OCI-LY7 (cell line): ENCODE data around the gene RNF25. TPM values are rescaled to one million over a fixed set of nuclear protein-coding genes. Genes with fewer than 3 reads are reported as not detected.

ENCODE experiments used
- BruUV-seq: library from RNA; stranded (reverse); fragments of 400-500 nt; replicated peaks from 2 replicates; lab custom pipeline; 2021; lab: Mats Ljungman, UMichigan
- CTCF ChIA-PET: fragments of 300-600 bp; sonication (Branson Sonifier 250); formaldehyde crosslinking; loops from one replicate; lab custom pipeline; 2022; ENCODE audit warnings: antibody characterized with exemption; ENCODE audit not compliant: unreplicated experiment; lab: Charles Lee
- POLR2A ChIA-PET: fragments of 300-600 bp; sonication (Branson Sonifier 250); formaldehyde crosslinking; loops from one replicate; lab custom pipeline; 2022; ENCODE audit warnings: antibody characterized with exemption; lab: Charles Lee
- DNase-seq: peaks from one replicate; pipeline ENCODE4 v3.0.0-alpha.2; 2015; ENCODE audit warnings: low spot score
- H2AFZ ChIP-seq: fragments of 200-600 bp; sonication (generic), shearing (Covaris generic); 2 replicates; pipeline ENCODE4 v1.6.1; 2014; ENCODE audit warnings: mild to moderate bottlenecking, antibody characterized with exemption, low read length, moderate library complexity
- H3K27ac ChIP-seq: fragments of 200-600 bp; sonication (generic); 2 replicates; pipeline ENCODE4 v1.5.1; 2014; ENCODE audit warnings: mixed run types, low read depth, mild to moderate bottlenecking, moderate library complexity, low read length, inconsistent platforms; ENCODE audit not compliant: poor library complexity, severe bottlenecking
- H3K36me3 ChIP-seq: fragments of 200-600 bp; sonication (generic); 2 replicates; pipeline ENCODE4 v1.6.1; 2014; ENCODE audit warnings: mild to moderate bottlenecking, antibody characterized with exemption, low read length, moderate library complexity, mixed read lengths; ENCODE audit not compliant: insufficient read depth
- H3K4me1 ChIP-seq: fragments of 200-600 bp; sonication (generic); 2 replicates; pipeline ENCODE4 v1.5.1; 2014; ENCODE audit warnings: mild to moderate bottlenecking, low read length; ENCODE audit not compliant: insufficient read depth, poor library complexity, severe bottlenecking
- H3K4me2 ChIP-seq: fragments of 200-600 bp; sonication (generic); 2 replicates; pipeline ENCODE4 v1.6.1; 2014; ENCODE audit warnings: mild to moderate bottlenecking, low read length
- H3K4me3 ChIP-seq: fragments of 200-600 bp; sonication (generic); 2 replicates; pipeline ENCODE4 v1.5.1; 2014; ENCODE audit warnings: mild to moderate bottlenecking, low read depth, low read length; ENCODE audit not compliant: poor library complexity, severe bottlenecking
- H3K79me2 ChIP-seq: fragments of 200-600 bp; sonication (generic); 2 replicates; pipeline ENCODE4 v1.6.1; 2016; ENCODE audit warnings: low read depth, mild to moderate bottlenecking, low read length, moderate library complexity, mixed read lengths; ENCODE audit not compliant: insufficient read depth
- H3K9me2 ChIP-seq: fragments of 200-600 bp; sonication (generic); 2 replicates; pipeline ENCODE4 v1.6.1; 2016; ENCODE audit warnings: mild to moderate bottlenecking, low read length, mixed read lengths; ENCODE audit not compliant: insufficient read depth
- H3K9me3 ChIP-seq: fragments of 200-600 bp; sonication (generic); 2 replicates; pipeline ENCODE4 v1.6.1; 2014; ENCODE audit warnings: mild to moderate bottlenecking, mixed run types, low read length, mixed read lengths
- H4K20me1 ChIP-seq: fragments of 200-600 bp; sonication (generic); 2 replicates; pipeline ENCODE4 v1.6.1; 2014; ENCODE audit warnings: mild to moderate bottlenecking, antibody characterized with exemption, low read length, moderate library complexity, mixed read lengths; ENCODE audit not compliant: insufficient read depth
- CTCF ChIP-seq: fragments of 200-600 bp; sonication (generic); conservative IDR thresholded peaks from 2 replicates; pipeline ENCODE4 v1.5.1; 2014; ENCODE audit warnings: mild to moderate bottlenecking, antibody characterized with exemption, low read length, moderate library complexity, mixed read lengths
- EZH2phosphoT487 ChIP-seq: fragments of 200-600 bp; sonication (generic); IDR thresholded peaks from 2 replicates; pipeline ENCODE4 v1.6.1; 2018; ENCODE audit warnings: low read depth, borderline replicate concordance, mild to moderate bottlenecking, mixed run types, antibody characterized with exemption, low read length, moderate library complexity, mixed read lengths
- intact Hi-C: fragments of 100-400 bp; cut with micrococcal nuclease; formaldehyde crosslinking; loops from one replicate; pipeline ENCODE4 v1.10.0; 2022; ENCODE audit not compliant: unreplicated experiment
- total RNA-seq, 2 experiments: library from RNA; depleted of rRNA in 1 of 2; stranded (reverse); fragments of >200 nt in 1 of 2; shearing (Covaris generic) in 1 of 2; gene quantifications; 2 replicates each; pipeline ENCODE4 v1.2.3, GENCODE V29; 2014 to 2022

RNF25 gene
- total RNA-seq, 2 experiments from 2014 or later: 24.0 to 25.8 TPM

GRCh38 chr2:218655751-218656150 is 16.1 kb downstream of the RNF25 start:
- TF ChIP-seq CTCF (no peak), EZH2phosphoT487 (no peak)
- intact Hi-C loops: loop anchor here (5.0 kb wide), 2 partner anchors 57 to 88 kb away; partner anchors contain the start of genes CNOT9, TTLL4 and USP37
- ChIA-PET POLR2A (no interaction called here), CTCF (interaction anchor here (1.1 kb wide), 1 partner anchor 16 kb away, joined by 3 read pairs; no protein-coding TSS in a partner anchor)
- no peaks in the 10 kb centered on the region for H3K9me2 ChIP-seq
- H3K4me2 ChIP-seq: no peak overlapping the region
- no peak for DNase-seq
- no peak overlapping the region for H3K27ac ChIP-seq
- no peak overlapping the region for H3K4me3 ChIP-seq
- H4K20me1 ChIP-seq: peaks cover 5% of the 10 kb centered on the region; the same call in 1 of the 2 replicates
- H3K79me2 ChIP-seq: peaks cover 53% of the 10 kb centered on the region
- no peaks in the 10 kb centered on the region for H3K9me3 ChIP-seq
- H2AFZ ChIP-seq: no peak overlapping the region
- no TSS peak for BruUV-seq
- H3K4me1 ChIP-seq: peaks cover 16% of the 10 kb centered on the region
- peaks cover 77% of the 10 kb centered on the region for H3K36me3 ChIP-seq

GRCh38 chr2:218648787-218649100 is 23.1 kb downstream of the RNF25 start:
- Histone ChIP-seq H3K4me3 (no peak overlapping the region), H3K4me2 (no peak overlapping the region), H3K9me2 (no peaks in the 10 kb centered on the region), H3K9me3 (no peaks in the 10 kb centered on the region), H2AFZ (no peak overlapping the region), H3K36me3 (peaks cover 98% of the 10 kb centered on the region), H3K4me1 (no peaks in the 10 kb centered on the region), H3K79me2 (peaks cover 13% of the 10 kb centered on the region; the same call in 1 of the 2 replicates), H3K27ac (no peak overlapping the region), H4K20me1 (no peaks in the 10 kb centered on the region)
- ChIA-PET CTCF (interaction anchor here (0.5 to 1.9 kb wide), 2 partner anchors 10 to 743 kb away, joined by 3 to 13 read pairs; partner anchors contain the start of genes BCS1L and ZNF142), POLR2A (no interaction called here)
- no peak for DNase-seq
- no TSS peak for BruUV-seq
- TF ChIP-seq EZH2phosphoT487 (no peak), CTCF (peak; percentile 65)
- intact Hi-C loops: loop anchor here (1.0 to 5.0 kb wide), 3 partner anchors 199 to 376 kb away; partner anchors contain the start of genes AAMP and PNKD

- ChIA-PET CTCF (interaction anchor here (0.5 to 1.9 kb wide), 2 partner anchors 11 to 744 kb away, joined by 3 to 13 read pairs; partner anchors contain the start of genes BCS1L and ZNF142), POLR2A (interaction anchor here (0.7 to 1.4 kb wide), 2 partner anchors 23 to 99 kb away, joined by 4 read pairs; partner anchors contain the start of genes RNF25 and STK36)
- Histone ChIP-seq H3K4me3 (no peak overlapping the region), H3K79me2 (peaks cover 11% of the 10 kb centered on the region; the same call in 1 of the 2 replicates), H3K4me1 (no peaks in the 10 kb centered on the region), H3K9me3 (no peaks in the 10 kb centered on the region), H3K9me2 (no peaks in the 10 kb centered on the region), H2AFZ (no peak overlapping the region), H3K36me3 (peaks cover 98% of the 10 kb centered on the region), H3K27ac (no peak overlapping the region), H3K4me2 (no peak overlapping the region), H4K20me1 (no peaks in the 10 kb centered on the region)
- BruUV-seq: no TSS peak
- intact Hi-C loops: loop anchor here (1.0 to 5.0 kb wide), 3 partner anchors 199 to 376 kb away; partner anchors contain the start of genes AAMP and PNKD
- DNase-seq: peak; percentile 67
- TF ChIP-seq CTCF: peak; percentile 96
- TF ChIP-seq EZH2phosphoT487: no peak
Observed at GRCh38 chr2:218648088-218648786, 23.6 kb downstream of the RNF25 start.
